ENCODE results near the gene ADA.

ADA gene

DNA sequence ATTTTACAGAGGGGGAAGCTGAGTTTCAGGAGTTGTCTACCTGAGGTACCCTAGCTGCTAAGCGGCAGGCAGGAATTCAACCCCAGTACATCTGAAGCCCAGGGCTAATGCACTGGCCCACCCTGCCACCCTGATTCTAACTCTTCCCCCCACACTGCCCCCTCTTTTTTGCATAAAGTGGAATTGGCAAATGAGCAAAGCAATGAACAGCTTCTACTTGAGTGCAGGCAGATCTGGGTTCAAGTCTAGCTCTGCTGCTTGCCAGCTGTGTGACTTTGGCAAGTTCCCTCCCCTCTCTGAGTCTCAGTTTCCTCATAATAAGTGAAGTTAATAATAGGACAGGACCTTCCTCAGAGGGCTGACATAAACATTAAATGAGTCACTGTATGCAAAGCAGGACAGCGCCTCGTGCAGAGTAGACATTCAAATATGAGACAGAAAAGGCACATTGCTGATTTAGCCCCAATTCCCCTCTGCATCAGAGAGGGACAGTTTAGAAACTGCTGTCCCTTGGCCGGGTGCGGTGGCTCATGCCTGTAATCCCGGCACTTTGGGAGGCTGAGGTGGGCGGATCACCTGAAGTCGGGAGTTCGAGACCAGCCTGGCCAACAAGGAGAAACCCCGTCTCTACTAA lies 4.7 kb downstream of the ADA start:
- in situ Hi-C loops (cut with MboI; ENCODE audit: low sequenced_read_pairs), result no loop called here

DNA sequence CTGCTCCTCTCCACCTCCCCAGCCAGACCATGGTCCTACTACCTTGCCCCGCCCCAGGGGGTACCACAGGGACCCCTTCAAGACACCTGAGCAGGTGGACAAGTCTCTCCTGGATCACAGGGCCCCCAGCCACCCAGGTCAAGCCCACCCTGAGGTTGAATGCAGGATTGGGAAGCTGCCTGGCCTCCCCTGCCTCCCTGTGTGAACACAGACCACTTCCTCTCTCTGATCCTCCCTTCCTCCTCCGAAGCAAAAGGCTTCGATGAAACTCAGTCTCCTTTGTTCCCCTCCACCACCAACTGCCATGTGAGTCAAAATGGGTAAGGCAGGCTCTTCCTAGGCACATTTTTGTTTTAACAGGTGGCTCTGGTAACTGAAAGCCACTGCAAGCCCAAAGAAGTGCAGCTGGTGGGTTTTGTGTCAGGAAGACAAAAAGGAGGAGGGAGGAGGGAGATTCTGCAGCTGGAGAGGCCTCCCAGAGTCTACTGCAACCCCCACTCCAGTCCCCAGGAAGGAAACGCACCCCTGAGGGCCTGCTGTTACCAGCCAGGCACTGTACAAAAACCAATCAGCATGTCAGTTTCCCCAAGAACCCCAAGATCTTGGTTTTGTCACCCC lies 5.4 kb downstream of the ADA start:
- in situ Hi-C loops (cut with MboI; ENCODE audit: low sequenced_read_pairs), result no loop called here

DNA sequence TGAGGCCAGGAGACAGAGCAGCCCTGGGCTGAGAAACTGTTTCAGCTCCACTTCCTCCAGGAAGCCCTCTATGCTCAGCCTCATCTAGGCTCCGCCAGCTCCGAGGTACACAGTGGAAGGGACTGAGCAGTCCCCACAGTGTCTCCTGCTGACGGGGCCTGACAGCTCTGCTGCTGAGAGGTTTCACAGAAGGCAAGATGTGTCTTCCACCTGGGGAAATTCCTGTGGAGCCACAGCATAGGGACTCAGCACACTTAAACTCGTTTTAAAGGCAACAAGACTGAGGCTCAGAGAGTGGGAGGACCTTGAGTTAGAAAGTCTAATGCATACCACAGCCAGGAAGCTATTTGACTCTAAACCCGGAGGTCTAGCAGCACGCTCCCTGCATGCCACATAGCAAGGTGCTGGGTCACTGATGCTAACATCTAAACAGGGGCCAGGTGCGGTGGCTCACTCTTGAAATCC lies 6.8 kb downstream of the ADA start:
- in situ Hi-C loops (cut with MboI; ENCODE audit: low sequenced_read_pairs), result no loop called here

DNA sequence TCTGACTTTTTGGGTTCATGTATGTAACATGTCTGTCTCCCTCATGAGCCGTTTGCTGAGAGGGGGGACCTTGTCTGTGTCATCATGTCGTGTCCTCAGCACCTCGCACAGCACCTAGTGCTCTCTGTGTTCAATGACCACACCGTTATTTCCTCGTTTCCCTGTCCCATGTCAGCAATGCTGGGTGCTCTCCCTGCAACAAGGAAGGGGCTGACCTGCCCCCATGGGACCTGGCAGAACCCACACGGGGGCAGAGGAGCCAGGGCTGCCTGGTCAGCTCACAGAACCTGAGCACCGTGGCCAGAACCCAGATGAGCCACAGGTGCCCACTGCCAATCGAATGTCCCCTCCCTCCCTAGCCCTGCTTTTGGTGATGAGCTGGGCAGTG lies 7.3 kb downstream of the ADA start:
- in situ Hi-C loops (cut with MboI; ENCODE audit: low sequenced_read_pairs), result no loop called here

DNA sequence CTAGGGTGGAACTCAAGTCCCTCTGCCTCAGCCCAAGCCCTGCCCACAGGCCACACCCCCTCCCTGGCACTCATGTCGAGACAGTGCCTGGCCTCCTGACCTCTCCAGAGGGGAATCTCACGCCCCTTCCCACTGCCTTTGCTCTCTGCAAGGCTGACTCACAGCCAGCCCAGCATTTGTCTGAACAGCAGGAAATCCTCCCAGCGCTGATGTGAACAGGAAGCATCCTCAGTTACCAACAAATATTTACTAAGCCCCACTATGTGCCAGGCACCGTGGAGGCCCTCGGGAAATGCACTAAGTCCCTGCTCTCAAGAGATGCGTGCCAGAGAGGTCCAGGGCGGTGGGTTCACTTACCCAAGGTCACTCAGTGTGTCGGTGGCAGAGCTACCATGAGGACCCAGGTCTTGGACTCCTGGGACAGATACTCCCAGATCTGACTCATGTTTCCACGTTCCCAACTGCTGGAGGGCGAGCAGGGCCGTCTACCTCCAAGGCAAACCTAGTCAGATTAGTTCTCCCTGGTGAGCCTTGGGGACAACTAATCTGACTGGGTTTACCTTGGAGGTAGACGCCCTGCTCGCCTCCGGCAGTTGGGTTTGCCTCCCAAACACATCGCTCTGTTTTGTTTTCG lies 7.8 kb downstream of the ADA start:
- in situ Hi-C loops (cut with MboI; ENCODE audit: low sequenced_read_pairs), result no loop called here

DNA sequence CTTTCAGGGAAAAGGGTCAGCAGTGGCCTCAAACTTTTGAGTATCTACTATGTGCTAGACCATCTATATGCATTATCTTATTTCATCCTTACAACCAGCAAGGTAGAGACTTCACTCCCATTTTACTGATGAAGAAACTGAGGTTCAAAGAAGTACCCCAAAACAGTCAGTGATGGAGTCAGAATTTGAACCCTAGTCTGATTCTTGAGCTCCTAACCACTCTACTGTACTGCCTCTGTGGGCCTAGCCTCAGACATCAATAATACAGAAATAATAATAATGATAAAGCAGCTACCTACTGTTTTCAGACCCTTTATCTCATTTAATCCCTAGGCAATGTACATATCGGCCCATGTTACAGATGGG lies 8.4 kb downstream of the ADA start:
- in situ Hi-C loops (cut with MboI; ENCODE audit: low sequenced_read_pairs), result no loop called here

DNA sequence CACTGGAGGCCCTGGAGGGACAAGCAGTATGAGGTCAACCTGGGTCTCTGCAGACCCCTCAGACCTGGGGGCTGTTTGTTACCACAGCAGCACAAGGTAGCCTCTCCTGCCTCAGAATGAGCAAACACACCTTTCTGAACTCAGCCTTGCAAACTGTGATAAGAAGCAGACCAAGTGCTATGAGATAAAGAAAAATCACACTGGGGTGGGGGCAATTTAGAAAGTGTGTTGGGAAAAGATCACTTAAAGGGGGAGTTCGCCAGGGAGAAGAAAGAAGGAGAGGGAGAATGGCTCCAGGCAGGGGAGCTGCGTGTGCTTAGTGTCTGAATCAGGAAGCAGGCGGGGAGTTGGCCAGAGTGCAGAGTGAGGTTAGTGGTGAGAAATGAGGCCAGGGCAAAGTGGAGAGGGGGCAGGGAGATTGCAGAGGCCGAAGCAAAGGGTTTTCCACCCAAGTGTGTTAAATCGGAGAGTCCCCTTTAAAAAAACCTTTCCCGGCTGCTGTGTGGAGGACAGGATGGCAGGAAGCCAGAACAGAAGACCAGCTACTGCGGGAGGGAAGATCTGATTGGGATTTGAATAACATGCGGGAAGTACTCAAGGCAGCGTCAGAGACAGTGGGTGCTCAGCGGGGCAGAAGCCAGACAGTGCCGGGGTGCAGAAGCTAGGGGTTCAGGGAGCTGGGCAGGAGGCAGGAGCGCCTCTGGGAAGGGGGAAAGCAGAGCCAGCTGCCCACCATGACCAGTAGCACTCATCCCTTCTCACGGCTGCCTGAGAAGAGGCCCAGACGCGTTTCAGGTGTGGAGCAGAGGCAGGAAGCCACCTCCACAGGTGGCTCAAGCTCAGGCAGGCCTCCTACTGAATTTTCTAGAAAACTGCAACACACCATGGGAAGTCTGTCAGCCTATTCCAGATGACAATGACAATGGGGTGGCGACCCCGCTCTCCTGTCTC lies 9.0 kb downstream of the ADA start:
- in situ Hi-C loops (cut with MboI; ENCODE audit: low sequenced_read_pairs), result no loop called here

DNA sequence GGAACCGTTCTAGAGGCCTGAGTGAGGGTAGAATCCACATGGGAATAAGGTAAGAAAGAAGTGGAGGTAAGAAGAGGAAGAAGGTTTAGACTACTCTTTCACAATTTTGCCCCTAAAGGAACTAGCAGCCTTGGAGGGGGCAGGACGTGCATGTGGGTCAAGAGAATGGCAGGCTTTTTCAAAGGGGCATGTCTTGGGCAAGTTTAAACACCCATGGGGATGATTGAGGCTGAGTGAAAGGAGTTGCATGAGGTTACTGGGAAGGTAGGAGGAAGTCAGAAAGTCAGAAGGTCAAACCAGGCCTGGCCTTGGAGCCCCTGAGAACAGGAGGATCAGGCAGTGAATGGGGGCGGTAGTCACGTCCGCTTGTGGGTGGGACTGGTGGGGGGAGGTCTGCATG lies 10.2 kb downstream of the ADA start:
- in situ Hi-C loops (cut with MboI; ENCODE audit: low sequenced_read_pairs), result no loop called here

DNA sequence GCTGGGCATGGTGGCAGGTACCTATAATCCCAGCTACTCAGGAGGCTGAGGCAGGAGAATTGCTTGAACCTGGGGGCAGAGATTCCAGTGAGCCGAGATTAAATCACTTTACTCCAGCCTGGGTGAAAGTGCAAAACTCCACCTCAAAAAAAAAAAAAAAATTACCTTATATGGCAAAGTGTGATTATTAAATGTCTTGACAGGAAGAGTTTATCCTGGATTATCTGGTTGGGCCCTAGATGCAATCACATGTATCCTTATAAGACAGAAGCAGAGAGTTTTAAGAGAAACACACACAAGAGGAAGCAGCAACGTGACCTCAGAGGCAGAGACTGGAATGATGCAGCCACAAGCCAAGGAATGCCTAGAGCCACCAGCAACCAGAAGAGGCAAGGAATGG lies 11.0 kb downstream of the ADA start:
- in situ Hi-C loops (cut with MboI; ENCODE audit: low sequenced_read_pairs), result no loop called here

DNA sequence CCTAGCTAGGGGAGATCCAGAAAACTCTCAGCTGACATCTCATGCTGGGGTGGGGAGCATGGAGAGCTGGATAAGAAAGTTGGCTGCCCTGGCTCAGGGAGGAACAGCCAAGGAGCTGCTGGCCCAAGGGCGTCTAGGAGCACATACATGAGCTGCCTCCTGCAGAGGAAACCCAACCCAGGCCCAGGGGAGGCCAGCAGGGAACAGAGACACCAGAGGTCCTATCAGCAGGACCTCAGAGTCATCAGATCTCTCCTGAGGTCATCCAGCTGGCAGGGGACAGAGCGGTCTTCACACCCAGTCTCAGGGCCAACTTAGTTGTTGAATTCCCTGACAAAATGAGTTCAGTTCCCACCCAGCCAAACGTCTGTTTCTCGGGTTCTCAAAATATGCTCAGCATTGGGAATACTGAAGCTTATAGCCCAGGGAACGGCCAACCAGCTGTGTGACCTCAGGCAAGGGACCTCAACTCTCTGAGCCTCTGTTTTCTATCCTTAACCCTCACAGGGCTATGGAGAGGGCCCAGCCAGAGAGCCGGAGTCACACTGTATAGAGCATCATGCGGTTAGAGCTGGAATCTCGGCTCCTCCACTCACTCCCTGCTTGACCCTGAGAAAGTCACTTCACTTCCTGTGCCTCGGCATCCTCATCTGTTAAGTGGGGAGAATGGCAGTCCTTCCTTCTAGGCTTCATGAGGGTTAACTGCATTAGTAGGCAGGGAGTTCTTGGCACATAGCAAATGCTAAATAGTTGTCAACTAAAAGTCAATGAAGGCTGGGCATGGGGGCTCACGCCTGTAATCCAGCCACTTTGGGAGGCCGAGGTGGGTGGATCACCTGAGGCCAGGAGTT lies 13.8 kb downstream of the ADA start:
- in situ Hi-C loops (cut with MboI; ENCODE audit: low sequenced_read_pairs), result no loop called here

DNA sequence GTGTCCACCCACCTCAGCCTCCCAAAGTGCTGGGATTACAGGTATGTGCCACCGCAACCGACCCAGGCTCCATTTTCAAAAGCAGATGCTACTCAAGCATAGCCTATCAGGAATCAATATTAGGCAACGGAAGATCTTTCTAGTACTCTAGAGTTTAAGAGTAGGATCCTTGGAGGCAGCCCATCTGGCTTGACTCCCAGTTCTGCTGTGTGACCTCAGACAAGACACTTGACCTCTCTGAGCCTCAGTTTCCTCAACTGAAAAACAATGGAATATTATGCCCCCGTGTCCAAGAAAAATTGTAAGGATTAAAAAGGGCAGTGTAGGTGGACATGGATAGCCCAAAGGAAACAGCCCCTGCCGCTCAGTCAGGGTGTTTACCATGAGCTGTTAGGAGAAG lies 14.5 kb downstream of the ADA start:
- in situ Hi-C loops (cut with MboI; ENCODE audit: low sequenced_read_pairs), result no loop called here

DNA sequence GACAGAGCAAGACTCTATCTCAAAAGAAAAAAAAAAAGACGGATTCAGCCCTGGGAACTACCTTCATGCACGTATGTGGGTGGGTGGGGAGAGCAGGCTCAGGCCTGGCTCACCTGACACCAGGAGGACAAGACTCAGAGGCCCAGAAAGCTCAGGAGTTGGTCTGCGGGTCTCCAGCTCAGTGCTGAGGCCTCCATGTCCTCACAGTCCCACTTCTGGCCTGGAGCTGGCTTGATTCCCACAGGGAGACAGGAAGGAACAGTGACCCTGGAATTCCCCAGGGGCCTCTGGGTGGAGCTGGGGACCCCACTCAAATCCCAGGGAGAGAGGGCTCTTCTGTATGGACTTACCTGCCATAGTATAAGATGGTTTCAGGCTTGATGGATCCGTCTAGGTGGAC lies 15.6 kb downstream of the ADA start:
- in situ Hi-C loops (cut with MboI; ENCODE audit: low sequenced_read_pairs), result no loop called here

DNA sequence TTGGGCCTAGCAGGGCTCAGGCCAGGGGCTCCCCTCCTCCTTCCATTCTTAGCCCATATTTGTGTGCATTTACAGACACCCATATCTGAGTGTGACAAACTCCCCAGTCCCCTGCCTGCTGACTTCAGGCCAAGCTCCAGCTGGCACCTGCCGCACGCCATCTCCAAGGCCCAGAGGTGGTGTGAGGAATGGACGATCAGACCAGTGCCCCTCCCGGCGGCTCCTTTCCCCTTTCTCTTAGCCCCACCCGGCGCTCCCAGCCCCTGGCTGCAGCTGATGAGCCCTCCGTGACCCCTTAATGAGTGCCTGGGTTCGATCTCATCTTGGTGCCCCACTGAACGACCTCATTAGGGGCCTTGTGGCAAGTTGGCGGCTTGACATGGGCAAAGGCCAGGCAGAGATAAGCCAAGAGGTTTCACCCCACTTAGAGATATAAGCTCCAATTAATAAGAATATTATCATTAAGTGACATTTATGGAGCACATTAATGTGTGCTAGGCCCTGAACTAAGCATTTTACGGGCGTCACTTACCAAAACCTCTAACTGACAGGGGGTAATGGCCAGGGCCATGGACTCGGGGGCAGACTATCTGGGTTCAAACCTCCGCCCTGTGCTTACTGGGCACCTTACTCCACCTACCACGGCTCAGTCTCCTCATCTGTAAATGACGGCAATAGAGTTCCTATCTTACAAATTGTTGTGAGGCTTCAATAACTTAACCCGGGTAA lies 17.5 kb downstream of the ADA start:
- in situ Hi-C loops (cut with MboI; ENCODE audit: low sequenced_read_pairs), result no loop called here

DNA sequence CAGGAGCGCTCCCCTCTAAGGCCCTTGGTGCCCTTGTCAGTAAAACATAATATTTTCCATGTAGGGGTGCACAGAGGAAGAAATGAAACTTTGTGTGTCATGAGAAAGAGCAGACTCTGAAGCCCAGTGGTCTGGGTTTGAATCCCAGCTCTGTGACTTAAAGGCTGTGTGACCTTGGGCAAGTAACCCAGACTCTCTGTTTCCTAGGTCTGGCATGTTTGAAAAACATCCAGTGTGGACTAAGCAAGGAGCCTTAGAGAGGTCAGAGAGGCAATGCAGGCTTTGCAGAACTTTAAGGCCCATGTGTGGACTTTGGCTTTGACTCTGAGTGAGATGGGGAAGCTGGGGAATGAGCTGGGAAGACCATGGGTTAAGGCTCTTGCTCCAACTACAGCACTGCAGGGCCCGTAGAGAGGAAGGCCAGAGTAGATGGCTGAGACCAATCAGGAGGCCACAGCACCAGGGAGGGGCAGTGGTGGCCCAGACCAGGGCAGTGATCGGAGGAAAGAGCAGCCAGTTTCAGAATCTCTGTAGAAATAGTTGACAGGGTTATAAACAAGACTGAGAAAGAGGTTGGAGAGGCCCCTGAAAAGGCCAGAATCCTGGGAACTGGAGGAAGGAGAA lies 18.2 kb downstream of the ADA start:
- in situ Hi-C loops (cut with MboI; ENCODE audit: low sequenced_read_pairs), result no loop called here

DNA sequence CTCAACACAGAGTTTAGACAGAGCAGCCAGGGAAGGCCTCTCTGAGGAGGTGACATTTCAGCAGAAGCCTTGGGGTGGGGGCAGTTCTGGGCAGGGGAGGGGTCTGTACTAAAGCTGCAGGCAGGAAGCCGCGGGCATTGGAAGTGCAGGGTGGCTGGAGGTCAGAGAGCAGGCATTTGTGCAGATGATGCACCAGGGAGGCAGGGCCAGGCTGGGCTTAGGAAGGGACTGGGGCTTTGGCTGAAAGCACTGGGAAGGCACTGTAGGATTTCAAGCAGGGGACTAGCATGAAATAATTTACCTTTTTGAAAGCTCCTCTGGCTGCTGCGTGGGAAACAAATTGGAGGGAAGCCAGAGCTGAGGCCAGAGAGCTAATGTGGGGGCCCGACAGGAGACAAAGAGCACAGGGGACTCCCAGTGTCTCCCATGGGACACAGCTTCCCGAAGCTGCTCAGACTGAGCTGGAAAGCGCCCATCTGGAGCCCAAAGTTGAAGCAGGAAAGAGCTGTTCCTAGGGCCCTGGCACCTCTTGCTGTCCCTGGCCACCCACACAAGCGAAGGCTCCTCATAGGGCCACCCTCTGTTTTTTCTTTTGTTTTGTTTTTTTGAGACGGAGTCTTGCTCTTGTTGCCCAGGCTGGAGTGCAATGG lies 19.3 kb downstream of the ADA start:
- in situ Hi-C loops (cut with MboI; ENCODE audit: low sequenced_read_pairs), result no loop called here

DNA sequence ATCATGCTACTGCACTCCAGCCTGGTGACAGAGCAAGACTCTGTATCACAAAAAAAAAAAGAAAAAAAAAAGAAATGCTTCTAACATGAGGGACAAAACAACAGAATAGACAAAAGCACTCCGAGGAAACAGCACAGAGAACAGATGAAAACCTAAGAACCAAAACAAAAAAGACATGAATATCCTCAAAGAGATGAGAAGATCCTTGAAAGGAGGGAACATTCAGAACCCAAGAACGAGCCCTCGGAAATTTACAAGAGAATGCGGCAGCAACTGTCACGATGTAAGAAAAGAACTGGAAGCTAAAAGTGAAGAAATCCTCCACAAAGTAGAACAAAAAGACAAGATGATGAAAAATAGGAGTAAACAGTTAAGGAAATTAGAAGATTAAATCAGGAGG lies 21.2 kb downstream of the ADA start:
- in situ Hi-C loops (cut with MboI; ENCODE audit: low sequenced_read_pairs), result no loop called here

DNA sequence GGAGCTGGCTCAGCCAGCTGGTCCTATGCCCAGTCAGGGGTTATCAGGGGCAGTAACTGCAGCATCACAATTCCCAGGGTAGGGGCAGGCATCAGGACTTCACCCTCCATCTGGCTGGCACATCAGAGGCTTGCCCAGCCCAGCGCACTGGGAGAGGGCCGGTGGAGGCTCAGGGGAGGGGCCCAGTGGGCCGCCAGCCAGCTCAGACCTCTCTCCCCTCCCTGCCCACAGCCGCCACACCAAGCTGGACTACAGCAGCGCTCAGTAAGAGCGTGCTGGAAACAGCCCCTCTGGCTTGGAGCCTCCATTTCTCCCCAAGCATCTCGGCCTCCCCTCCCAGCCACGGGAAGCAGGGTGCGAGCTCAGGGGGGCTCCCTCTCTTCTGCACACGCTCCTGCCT lies 22.0 kb downstream of the ADA start:
- in situ Hi-C loops (cut with MboI; ENCODE audit: low sequenced_read_pairs), result no loop called here

DNA sequence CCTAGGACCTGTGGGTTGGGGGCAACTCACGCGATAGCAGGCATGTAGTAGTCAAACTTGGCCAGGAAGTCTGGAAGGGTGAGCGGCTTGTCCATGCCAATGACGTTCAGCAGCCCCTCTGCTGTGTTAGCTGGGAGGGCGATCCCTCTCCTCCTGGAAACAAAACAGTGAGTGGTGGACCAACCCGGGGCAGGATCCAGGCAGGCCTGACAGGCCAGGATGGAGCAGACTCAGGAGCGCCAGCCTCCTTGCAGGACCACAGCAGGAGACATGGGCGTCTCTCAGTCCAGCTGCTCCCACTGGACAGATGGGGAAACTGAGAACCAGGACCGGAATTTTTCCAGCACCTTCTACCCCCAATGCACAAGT lies 22.5 kb downstream of the ADA start:
- in situ Hi-C loops (cut with MboI; ENCODE audit: low sequenced_read_pairs), result no loop called here

DNA sequence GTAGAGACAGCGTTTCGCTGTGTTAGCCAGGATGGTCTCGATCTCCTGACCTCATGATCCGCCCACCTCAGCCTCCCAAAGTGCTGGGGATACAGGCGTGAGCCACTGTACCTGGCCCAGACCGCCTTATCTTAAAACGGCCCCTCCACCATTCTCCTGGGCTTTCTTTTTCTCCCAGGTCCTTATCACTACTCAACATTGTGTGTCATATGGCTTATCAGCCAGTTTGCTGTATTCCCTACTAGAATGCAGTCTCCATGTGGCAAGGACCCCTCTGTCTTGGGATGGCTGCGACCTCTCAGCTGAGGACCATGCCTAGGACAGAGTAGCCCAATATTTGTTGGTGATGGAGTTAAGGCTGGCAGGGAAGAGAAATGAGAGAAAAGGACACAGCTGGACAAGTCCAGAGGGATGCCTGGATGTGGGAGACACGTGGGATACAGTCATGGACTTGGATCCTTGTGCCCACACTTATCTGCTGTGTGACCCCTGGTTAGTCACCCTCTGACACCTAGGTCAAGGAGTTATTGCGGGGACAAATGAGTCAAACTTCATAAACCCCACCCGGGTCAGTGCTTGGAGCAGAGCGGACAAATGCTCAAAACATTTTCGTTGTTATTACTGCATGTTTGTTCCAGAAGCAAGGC lies 24.0 kb downstream of the ADA start:
- in situ Hi-C loops (cut with MboI; ENCODE audit: low sequenced_read_pairs), result no loop called here
